Stimulated activated CD8-positive, alpha-beta memory T cell treated with anti-CD3 and anti-CD28 coated beads, Interleukin-2, amount 100 ng/mL, for 1 hour (primary cell): ENCODE results near the gene SCRN2.
A peak's percentile ranks its signal among the peaks of the same experiment; 100 is the strongest.

Experiments used
- DNase-seq, 2 donors: peaks; one replicate each; pipeline ENCODE4 v3.0.0-alpha.2; 2020; ENCODE audit warnings: low read depth in 2 of 2

Gene SCRN2

DNA sequence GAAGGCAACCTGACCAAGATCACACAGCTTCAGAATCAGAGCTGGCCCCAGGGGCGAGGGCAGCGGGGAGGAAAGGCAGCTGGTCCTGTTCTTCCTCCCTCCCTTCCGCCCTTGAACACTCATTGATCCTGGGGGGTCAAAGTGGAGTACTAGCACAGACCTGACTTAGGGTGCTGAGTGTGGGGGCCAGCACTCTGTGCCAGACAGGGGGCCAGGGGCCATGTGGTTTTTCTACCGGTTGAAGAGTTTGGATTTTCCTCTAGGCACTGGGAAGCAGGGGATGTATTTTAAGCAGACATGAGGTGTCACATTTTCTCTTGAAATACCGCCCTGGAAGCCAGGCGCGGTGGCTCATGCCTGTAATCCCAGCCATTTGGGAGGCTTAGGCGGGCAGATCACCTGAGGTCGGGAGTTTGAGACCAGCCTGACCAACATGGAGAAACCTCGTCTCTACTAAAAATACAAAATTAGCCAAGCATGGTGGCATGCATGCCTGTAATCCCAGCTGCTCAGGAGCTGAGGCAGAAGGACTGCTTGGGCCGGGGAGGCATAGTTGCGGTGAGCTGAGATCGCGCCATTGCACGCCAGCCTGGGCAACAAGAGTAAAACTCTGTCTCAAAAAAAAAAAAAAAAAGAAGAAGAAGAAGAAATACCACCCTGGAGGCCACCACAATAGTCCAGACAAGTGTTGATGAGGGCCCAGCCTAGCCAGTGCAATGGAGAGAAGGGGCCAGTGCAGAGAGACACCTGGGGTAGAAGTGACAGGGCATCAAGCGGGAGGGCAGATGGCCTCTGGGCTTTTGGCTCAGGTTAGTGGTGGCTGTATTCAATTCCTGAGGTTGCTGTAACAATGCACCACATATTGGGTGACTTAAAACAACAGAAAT lies 34.8 kb downstream of the SCRN2 start:
- no peak for DNase-seq

DNA sequence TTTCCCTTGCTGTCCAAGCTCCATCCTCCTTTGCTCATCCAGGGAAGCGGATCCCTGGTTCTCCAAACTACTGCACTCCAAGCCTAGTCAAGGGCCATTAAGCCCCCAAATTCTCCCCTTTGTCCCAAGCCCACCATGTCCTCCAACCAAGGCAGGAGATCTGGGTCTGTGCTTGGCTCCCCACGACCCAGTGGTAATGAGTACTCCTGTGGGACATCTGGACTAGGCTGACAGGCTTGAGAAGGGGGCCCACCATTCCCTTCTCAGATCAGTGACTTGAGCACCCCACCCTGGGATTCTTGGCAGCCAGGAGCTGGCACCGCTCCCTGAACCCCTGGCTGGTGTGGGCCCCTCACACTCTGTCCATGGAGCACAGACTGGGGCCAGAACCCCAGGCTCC lies 36.6 kb downstream of the SCRN2 start:
- no peak for DNase-seq

DNA sequence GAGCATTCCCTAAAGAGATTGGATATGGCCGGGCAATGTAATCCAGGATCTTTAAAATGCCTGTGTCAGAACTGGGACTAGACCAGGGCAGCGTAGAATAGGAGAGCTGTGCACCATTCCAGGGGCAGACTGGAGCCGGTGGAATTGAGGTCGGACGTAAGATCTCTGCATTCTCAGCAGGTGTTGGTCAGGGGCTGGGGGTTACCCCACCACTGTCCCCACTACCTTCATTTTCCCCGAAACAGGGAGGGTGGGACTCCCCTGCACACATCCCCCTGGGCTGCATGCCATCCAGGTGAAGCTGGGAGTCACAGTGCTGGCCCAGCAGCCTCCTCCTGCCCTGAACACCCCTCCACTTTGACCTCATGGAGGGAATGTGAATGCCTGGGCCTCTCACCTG lies 37.3 kb downstream of the SCRN2 start:
- no peak for DNase-seq

DNA sequence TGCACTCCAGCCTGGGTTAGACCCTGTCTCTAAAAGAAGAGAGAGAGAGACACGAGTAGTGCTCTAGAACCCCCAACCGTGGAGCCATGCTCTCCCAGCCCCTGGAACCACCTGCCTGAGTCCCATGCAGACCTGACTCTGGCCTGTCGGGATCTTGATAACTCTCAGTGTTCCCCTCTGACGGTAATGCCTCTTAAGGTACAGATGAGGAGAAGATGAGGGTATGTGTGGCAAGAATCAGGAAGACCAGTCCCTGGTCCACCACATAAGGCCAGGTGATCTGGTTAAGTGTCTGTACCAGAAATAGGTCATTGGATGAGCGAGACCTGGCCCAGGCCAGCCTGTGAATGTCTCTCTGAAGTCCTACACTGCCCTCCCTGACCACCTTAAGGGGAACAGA lies 37.9 kb downstream of the SCRN2 start:
- no peak for DNase-seq

DNA sequence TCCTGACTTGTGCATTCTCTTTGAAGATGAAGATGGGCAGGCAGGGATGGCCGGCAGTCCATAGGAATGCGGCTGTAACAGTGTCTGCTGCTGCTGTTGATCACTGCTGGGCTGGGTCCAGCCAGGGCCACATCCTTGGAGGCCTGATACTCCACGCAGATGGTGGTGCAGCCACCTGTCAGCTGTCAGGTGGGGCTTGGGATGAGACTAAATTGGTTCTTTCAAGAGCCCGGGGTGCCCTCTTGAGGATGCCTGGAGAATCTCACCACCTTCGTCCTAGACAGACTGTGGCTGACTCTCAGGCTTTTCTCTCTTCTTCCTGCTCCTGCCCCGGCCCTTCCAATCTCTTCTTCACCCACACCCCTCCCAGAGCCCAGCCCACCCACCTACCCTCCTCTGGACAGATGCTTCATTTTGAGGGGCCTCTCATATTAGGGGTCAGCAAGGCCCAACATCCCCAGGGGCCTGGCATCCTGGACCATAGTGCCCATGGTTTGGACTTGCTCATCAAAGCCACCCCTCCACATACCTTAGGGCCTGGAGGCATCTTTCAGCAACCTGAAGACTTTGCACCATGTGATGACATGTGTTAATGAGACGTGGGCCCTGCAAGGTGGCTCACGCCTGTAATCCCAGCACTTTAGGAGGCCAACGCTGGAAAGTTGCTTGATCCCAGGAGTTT lies 38.6 kb downstream of the SCRN2 start:
- peak; percentile 20 to 29 for DNase-seq

DNA sequence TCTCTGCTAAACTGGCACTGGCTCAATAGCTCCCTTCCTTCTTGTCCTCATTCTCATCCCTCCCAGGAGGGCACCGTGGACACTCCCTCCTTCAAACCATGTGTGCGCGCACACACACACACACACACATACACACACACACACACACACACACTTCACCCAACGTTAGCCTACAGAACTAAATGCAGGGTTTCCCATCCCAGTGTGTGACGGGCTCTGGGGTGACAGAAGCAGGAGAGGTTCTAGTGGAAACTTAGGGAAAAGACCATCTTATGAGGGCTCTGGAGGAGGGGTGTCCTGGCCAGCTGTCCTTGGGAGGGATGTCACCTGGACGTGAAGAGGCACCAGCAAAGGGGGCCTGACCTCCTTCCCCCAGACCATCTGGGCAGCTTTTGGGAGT lies 39.2 kb downstream of the SCRN2 start:
- no peak for DNase-seq

DNA sequence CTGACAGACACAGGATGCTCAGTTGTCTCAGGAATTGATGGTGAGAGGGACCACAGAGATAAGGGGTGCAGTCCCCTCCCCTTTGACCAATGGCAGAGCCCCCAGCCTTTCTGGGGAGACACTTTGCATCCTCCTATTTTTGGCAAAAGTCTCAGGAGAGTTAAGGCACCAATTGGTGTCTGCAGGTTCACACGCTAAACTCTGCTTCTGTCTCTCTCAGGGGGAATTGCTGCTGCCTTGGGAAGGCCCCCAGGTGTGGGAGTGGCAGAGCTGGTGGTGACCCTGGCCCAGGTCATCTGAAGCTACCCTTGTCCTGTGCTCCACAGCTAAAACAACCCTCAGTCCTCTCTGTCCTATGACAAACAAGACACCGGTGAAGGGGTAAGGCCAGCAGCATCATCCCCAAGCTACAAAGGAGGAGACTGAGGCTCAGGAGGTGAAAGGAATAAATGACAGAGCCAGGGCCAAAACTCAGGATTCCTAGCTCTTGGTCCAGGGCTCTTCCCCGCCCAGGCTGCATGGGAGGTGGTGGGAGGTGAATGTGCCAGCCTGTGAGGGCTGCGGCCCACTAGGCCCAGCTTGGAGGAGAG lies 39.8 kb downstream of the SCRN2 start:
- no peak for DNase-seq

DNA sequence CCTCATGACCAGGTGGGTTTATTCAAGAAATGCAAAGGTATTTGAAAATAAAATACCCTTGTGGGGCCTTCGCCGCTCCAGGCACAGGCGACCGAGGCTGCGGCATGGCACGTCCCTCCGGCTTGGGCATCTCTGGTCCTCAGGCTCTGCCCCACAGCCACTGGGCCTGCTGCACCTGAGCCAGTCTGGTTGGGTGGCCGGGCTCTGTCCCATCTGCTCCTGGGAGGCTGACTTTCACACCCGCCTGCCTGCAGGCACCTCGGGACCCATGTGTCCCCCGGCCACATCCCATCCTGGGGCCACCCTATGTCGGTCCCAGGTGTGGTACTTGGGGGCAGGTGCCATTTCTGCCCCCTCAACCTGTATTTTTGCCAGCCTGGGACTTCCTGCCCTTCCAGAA lies 40.4 kb downstream of the SCRN2 start:
- no peak for DNase-seq

DNA sequence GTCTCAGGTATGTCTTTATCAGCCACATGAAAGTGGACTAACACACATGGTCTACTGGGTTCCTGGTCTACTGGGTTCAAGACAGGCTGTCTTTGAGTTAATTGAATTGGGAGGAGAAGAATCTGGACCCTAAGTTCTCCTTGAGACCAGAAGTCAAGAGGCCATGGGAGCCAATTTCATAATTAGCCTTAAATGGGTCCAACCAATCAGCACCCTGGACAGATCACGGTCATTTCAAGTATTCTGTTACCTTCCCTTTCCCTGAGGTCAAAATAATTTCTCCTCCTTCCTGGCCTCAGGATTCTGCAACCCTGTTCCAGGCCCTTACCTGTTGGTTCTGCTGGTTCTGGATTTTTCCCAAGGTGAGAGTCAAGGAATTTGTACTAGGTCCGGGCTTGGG lies 43.3 kb downstream of the SCRN2 start:
- DNase-seq, result no peak

DNA sequence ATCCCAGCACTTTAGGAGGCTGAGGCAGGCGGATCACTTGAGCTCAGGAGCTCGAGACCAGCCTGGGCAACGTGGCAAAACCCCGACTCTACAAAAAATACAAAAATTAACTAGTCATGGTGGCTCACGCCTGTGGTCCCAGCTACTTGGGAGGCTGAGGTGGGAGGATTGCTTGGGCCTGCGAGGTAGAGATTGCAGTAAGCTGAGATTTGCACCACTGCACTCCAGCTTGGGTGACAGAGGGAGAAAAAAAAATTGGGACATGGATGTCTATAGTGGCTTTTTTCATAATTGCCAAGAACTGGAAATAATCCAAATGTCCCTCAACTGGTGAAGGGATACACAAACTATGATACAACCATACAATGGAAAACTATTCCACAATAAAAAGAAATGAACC lies 48.1 kb downstream of the SCRN2 start:
- no peak for DNase-seq

DNA sequence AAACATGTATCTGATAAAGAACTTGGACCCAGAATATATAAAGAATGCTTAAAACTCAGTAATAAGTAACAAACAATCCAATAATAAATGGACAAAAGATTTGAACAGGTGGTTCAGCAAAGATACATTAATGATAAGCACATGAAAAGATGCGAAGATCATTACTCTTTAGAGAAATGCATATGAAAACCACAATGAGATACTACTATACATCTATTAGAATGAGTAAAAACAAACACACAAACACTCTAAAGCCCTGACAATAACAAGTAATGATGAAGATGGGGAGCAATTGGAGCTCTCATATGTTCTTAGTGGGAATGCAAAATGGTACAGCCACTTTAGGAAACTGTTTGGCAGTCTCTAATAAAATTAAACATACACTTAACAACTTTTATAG lies 48.6 kb downstream of the SCRN2 start:
- DNase-seq, result no peak

DNA sequence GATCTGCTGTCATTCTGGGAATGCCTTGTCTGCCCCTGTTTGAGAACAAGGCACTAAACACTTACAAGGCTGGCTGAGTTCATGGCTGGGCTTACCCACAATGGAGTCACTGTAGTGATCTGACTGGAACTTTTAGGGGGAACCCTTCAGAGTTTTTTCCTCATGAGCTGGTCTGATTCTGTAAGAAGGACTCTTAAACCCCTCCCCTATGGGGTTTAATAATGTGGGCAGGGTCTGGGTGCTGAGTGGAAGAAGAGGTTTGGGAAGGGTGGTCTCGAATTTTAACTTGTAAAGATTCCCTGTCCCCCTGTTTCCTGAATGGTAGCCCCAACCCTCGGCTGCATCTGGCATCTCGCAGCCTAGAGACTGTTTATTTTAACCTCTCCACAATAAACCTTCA lies 50.0 kb downstream of the SCRN2 start:
- no peak for DNase-seq

DNA sequence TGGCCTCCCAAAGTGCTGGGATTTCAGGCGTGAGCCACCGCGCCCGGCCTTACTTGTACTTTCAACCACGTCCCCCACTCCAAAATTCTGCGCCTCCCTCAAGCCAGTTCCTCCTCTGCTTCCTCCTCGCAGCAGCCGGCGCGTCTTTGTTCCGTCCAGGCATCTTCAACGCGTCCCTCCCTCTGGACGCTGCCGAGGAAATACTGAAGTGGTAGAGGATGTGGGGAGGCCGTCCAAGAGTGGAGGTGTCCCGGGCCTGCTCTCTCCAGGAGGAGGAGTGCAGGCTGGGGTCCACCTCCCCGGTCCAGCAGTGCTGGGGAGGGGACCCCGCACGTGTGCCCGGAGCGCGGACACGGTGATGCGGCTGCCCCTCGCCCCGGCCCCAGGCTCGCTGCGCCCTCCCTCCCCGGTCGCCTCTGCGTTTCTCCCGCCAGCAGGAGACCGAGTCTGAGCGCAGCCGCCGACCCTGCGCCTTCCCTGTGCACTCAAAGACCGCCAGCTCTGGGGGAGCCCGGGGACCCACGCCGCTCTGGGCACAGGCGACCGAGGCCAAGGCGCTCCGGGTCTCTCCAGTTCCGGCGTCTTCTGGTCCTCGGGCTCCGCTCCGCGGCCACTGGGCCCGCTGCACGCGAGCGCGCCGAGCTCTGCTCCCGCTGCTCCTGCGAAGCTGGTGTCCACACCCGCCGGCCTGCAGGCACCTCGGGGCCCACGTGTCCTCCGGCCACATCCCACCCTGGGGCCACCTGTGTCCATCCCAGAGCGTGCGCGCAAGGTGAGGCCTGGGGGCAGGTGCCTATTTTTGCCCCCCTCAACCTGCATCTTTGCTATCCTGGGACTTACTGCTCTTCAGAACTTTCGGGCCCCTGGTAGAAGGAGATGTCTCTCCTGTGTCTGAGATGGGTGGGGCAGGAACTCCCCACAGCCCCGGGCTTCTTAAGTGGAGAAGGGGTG lies 51.2 kb downstream of the SCRN2 start:
- peak; percentile 9 to 24 for DNase-seq
